ENCODE data around the gene OGFOD2. TPM values are rescaled to one million over a fixed set of nuclear protein-coding genes. Genes with fewer than 3 reads are reported as not detected.

OGFOD2 gene
- total RNA-seq, 1 experiment from 2014 or later, result 17.5 TPM

- CTCF ChIA-PET, result interaction anchor here (0.6 to 0.7 kb wide), 3 partner anchors 11 to 440 kb away, joined by 3 to 4 read pairs (median 4); no protein-coding TSS in a partner anchor
- DNase-seq (ENCODE audit: unreplicated experiment), result no peak
- no peaks in the 10 kb centered on the region for H3K36me3 Mint-ChIP-seq (ENCODE audit: insufficient read depth, unreplicated experiment)
- intact Hi-C loops (cut with micrococcal nuclease), result no loop called here
- TF ChIP-seq CTCF (IDR thresholded peaks at IDR 0.05; ENCODE audit: unreplicated experiment), result no peak
- no peak overlapping the region for H3K27ac Mint-ChIP-seq (ENCODE audit: low read depth, unreplicated experiment)
- no peaks in the 10 kb centered on the region for H3K9me3 Mint-ChIP-seq (ENCODE audit: unreplicated experiment)
- no TSS peak for BruUV-seq (replicated peaks)
- POLR2A ChIA-PET, result interaction anchor here (0.6 to 2.8 kb wide), 5 partner anchors 12 to 900 kb away, joined by 3 to 15 read pairs (median 5); partner anchors contain the start of genes MPHOSPH9 and MTRFR
- no peaks in the 10 kb centered on the region for H3K4me1 Mint-ChIP-seq (ENCODE audit: insufficient read depth, unreplicated experiment)
- no peak overlapping the region for H3K4me3 Mint-ChIP-seq (ENCODE audit: unreplicated experiment)
- no peaks in the 10 kb centered on the region for H3K27me3 Mint-ChIP-seq (ENCODE audit: insufficient read depth, unreplicated experiment)
Observed at GRCh38 chr12:122968104-122968503, 6.9 kb upstream of the OGFOD2 start.

- H3K27ac Mint-ChIP-seq (ENCODE audit: low read depth, unreplicated experiment), result no peak overlapping the region
- no peak for TF ChIP-seq CTCF (IDR thresholded peaks at IDR 0.05; ENCODE audit: unreplicated experiment)
- POLR2A ChIA-PET, result interaction anchor here (1.2 to 1.6 kb wide), 2 partner anchors 112 to 268 kb away, joined by 3 to 5 read pairs; no protein-coding TSS in a partner anchor
- CTCF ChIA-PET, result interaction anchor here (0.6 to 1.2 kb wide), 6 partner anchors 17 to 471 kb away, joined by 3 to 4 read pairs (median 4); no protein-coding TSS in a partner anchor
- H3K36me3 Mint-ChIP-seq (ENCODE audit: insufficient read depth, unreplicated experiment), result peaks cover 11% of the 10 kb centered on the region
- H3K4me3 Mint-ChIP-seq (ENCODE audit: unreplicated experiment), result no peak overlapping the region
- no peaks in the 10 kb centered on the region for H3K27me3 Mint-ChIP-seq (ENCODE audit: insufficient read depth, unreplicated experiment)
- no peak for DNase-seq (ENCODE audit: unreplicated experiment)
- no peaks in the 10 kb centered on the region for H3K4me1 Mint-ChIP-seq (ENCODE audit: insufficient read depth, unreplicated experiment)
- intact Hi-C loops (cut with micrococcal nuclease), result loop anchor here (5.0 kb wide), 1 partner anchor 268 kb away; no protein-coding TSS in a partner anchor
- H3K9me3 Mint-ChIP-seq (ENCODE audit: unreplicated experiment), result no peaks in the 10 kb centered on the region
- BruUV-seq (replicated peaks), result no TSS peak
Observed at GRCh38 chr12:122969676-122970075, 5.4 kb upstream of the OGFOD2 start.

- DNase-seq (ENCODE audit: unreplicated experiment), result peak; percentile 99
- Mint-ChIP-seq H3K27ac (ENCODE audit: low read depth, unreplicated experiment) (peak overlapping the region; percentile 95), H3K27me3 (ENCODE audit: insufficient read depth, unreplicated experiment) (no peaks in the 10 kb centered on the region), H3K4me1 (ENCODE audit: insufficient read depth, unreplicated experiment) (peaks cover 5% of the 10 kb centered on the region), H3K9me3 (ENCODE audit: unreplicated experiment) (no peaks in the 10 kb centered on the region), H3K36me3 (ENCODE audit: insufficient read depth, unreplicated experiment) (peaks cover 16% of the 10 kb centered on the region), H3K4me3 (ENCODE audit: unreplicated experiment) (peak overlapping the region; percentile 94)
- CTCF ChIA-PET, result interaction anchor here (0.5 to 2.1 kb wide), 6 partner anchors 113 to 1399 kb away, joined by 3 to 8 read pairs (median 4); no protein-coding TSS in a partner anchor
- no peak for TF ChIP-seq CTCF (IDR thresholded peaks at IDR 0.05; ENCODE audit: unreplicated experiment)
- intact Hi-C loops (cut with micrococcal nuclease), result loop anchor here (5.0 kb wide), 1 partner anchor 263 kb away; no protein-coding TSS in a partner anchor
- BruUV-seq (replicated peaks), result TSS peak; percentile 60
- POLR2A ChIA-PET, result interaction anchor here (0.6 to 3.9 kb wide), 24 partner anchors 8 to 390 kb away, joined by 3 to 45 read pairs (median 5); partner anchors contain the start of genes ABCB9, MPHOSPH9, MTRFR and SBNO1
Observed at GRCh38 chr12:122974274-122974891, 661 bp upstream of the OGFOD2 start.

Measured in MCF 10A (cell line).